GM19467 (cell line): ENCODE data around the gene GABARAP.
A peak's percentile ranks its signal among the peaks of the same experiment; 100 is the strongest.

Experiments
- ATAC-seq: cut with Tn5 transposase; IDR thresholded peaks from one replicate; pipeline ENCODE4 v1.9.1; 2021; ENCODE audit warnings: mild to moderate bottlenecking, moderate library complexity; ENCODE audit not compliant: unreplicated experiment

GABARAP gene

DNA sequence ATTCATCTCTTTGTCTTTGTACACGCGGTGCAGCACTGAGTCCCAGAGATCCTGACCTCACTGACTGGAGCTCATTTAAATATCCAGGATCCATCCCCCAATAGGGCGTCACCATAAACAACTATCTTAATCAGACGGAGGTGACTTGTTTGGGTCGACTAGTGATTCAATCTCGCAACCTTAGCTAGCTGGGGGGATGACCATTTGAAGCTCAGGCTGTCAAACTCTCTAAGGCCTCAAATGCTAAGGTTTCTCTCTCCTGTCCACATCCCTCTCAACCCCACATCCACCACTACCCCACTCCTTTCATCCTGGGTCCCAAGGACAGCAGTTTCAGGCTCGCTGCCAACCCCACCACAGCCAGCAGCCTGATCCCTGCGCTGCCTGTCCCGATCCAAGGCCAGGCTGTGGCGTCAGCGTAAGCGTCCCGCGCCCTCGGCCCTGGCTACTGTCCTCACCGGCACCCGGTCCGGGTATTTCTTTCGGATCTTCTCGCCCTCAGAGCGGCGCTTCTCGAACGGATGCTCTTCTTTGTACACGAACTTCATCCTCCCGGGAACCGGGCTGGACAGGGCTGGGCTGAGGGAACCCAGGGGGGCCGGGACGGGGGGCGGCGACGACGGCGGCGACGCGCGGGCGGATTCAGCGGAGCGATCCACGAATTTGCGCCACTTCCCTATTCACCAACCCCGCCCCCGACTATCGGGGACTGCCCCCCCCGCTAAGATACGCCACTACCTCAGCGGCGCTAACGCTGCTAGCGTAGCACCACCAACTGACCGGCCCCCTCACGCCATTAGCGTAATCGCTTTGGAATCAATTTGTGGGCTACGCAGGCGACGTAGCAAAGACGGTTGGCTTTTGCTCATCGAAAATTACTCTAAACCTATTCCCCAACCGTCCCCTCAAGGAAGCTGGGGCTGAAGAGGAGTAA lies at the start of gene GABARAP:
GABARAP (minus strand) TSS at position 667 of the 934 bp plus-strand sequence; CDS start at position 548, 119 bp downstream.
- ATAC-seq, result peak; percentile 37

DNA sequence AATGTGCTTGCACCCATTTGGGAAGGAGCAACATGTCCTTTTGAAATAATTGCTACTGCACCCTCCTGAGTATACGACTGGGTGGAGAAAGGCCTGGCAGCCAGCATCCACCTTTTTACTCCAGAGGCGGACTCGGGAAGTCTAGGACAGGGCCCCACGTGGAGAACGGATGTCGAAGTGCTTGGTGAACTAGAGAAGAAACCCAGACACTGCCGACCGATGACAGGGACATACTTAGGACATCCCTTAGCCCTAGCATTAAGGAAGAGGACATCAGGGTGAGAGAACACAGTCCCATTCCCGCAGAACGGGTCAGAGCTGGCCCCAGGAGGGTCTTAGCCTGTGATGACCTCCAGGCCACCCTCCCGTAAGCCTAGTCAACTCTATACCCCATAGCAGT lies 48.4 kb upstream of the GABARAP start:
- ATAC-seq, result no peak

DNA sequence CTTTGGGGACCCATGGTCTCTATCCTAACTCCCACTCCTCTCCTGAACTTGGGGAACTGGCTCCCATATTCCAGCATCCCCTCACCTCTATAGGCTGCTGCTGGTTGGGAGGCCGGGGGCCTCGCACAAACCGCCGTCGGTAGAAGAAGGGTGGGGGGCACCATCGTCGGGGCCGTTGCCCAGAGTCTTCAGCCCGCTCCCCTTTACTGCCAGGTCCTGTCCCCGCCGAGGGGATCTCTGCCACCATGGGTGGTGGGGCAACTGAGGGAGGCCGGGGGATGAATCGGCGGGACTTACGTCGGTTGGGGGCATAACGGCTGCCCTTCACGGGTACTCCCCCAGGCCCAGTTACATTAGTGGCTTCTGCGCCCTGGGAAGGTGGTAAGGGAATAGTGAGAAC lies 47.9 kb upstream of the GABARAP start:
- ATAC-seq, result no peak

DNA sequence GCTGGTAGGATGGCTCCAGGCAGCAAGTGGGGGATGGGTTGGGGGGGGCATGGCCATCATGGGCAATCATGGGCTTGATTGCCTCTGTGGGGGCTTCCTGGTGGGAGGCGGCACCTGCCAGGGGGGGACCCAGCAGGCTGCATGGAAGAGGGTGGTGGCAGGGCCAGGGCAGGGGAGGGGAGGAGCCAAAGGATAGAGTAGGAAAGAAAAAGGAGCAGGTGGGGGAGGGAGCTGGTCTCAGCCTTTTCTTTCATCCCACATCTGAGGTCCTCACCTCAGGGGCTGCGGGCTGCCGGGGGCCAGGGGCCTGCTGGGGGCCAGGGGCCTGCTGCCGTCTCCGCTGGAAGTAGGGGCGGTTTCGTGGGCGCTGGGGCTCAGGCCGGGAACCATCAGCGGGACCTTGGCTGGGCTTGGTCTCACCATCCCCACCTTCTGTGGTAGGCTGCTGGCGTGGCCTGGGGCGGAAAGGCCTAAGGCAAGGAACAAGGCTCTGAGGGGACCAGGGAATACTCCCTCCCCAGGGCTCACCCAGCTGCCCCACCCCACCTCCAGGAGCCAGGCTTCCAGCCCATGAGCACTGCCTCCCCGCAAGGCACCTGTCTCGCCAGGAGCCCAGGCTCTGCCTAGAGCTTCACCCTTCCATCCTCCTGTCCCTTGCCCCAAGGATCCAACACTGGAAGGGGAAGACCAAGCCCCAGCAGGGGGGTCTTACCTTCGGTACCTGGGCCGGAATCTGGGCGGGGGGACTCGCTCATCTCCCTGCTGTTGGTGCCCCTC lies 47.2 kb upstream of the GABARAP start:
- ATAC-seq, result no peak

DNA sequence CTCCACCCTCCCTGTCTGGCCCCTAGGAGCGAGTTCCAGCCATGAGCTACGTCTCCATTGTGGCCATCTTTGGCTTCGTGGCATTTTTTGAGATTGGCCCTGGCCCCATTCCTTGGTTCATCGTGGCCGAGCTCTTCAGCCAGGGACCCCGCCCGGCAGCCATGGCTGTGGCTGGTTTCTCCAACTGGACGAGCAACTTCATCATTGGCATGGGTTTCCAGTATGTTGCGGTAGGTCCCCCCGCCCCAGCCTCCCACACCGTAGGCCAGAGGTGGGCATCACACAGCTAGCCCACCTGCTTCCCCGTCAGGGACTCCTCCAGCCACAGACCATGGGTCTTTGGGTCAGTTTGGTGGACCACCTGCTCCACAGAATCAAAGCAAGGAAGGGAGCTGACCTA lies 43.4 kb upstream of the GABARAP start:
- no peak for ATAC-seq

DNA sequence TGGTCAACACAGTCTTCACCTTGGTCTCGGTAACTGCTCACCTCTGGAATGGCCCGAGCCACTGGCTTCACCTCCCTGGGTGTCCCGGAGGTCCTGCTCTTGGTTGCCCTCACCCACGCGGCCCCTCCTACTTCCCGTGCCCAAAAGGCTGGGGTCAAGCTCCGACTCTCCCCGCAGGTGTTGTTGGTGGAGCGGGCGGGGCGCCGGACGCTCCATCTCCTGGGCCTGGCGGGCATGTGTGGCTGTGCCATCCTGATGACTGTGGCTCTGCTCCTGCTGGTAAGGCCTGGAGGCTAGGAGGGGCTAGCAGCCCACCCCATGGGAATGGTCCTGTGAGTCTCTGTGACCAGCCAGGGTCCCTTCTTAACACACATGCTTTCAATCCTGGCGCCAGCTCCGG lies 42.7 kb upstream of the GABARAP start:
- no peak for ATAC-seq

DNA sequence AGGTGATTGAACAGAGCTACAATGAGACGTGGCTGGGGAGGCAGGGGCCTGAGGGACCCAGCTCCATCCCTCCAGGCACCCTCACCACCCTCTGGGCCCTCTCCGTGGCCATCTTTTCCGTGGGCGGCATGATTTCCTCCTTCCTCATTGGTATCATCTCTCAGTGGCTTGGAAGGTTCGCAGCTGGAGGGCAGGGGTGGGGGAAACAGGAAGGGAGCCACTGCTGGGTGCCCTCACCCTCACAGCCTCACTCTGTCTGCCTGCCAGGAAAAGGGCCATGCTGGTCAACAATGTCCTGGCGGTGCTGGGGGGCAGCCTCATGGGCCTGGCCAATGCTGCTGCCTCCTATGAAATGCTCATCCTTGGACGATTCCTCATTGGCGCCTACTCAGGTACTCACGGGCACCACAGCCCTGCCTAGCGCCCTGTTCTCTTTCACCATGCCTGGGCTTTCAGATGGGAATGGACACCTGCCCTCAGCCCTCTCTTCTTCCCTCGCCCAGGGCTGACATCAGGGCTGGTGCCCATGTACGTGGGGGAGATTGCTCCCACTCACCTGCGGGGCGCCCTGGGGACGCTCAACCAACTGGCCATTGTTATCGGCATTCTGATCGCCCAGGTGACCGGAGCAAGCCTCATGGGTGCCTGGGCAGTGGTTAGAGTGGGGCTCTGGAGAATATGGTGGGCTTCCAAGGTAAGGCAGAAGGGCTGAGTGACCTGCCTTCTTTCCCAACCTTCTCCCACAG lies 41.4 kb upstream of the GABARAP start:
- ATAC-seq, result no peak

DNA sequence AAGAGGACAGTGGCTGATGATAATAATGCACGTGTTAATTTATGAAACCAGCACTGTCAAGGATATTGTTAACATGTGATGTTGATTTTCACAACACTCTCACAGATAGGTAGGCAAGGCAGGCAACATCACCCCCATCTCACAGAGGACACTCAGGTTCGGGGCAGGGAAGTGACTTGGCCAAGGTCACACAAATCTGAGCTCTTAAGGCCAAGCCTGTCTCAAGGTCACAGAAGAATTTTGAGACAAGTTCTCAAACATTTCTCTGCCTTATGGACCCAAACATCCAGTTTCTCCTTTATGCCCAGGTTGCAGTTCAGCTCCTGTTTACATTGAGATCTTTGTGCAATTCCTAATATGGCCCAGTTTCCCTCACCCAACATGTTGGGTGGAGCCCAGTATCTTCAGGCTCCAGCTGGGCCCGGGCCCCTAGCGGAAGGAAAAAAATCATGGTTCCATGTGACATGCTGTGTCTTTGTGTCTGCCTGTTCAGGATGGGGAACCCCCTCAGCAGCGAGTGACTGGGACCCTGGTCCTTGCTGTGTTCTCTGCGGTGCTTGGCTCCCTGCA lies 40.6 kb upstream of the GABARAP start:
- no peak for ATAC-seq

DNA sequence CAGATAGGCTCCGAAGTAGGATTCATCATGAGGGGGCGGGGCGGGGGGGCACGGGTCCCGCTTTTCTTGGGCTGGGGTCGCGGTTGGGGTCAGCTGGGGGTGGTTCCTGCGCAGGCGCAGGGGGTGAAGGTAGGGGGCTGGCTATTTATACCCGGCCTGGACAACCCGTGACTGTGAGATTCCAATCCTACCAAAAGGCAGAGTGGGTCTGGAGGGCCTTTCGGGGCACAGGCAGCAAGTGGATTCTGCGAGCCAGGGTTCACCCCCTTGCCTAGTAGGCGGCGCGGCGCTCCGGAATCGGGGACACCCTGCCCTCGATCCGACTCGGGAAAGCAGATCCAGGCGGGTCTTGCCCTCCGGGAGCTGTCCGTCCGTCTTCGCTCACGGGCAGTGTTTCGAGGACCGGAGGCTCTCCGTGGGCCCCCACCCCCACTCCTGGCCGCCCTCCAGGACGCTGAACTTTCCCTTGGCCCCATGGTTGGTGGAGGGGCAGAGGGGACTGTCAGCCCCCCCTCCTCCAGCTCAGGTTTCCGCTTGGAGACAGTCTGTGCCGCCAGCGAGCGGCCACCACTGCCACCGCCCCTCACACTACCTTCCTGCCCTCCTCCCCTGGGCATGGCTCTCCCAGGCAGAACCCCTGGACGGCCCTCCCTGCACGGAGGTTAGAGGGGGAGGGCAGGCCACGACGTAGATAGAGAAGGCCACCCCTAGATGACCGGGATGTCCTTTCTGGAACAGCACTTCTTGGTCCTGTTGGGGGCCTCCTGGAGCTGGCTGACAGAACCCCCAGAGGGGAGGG lies 39.9 kb upstream of the GABARAP start:
- no peak for ATAC-seq

DNA sequence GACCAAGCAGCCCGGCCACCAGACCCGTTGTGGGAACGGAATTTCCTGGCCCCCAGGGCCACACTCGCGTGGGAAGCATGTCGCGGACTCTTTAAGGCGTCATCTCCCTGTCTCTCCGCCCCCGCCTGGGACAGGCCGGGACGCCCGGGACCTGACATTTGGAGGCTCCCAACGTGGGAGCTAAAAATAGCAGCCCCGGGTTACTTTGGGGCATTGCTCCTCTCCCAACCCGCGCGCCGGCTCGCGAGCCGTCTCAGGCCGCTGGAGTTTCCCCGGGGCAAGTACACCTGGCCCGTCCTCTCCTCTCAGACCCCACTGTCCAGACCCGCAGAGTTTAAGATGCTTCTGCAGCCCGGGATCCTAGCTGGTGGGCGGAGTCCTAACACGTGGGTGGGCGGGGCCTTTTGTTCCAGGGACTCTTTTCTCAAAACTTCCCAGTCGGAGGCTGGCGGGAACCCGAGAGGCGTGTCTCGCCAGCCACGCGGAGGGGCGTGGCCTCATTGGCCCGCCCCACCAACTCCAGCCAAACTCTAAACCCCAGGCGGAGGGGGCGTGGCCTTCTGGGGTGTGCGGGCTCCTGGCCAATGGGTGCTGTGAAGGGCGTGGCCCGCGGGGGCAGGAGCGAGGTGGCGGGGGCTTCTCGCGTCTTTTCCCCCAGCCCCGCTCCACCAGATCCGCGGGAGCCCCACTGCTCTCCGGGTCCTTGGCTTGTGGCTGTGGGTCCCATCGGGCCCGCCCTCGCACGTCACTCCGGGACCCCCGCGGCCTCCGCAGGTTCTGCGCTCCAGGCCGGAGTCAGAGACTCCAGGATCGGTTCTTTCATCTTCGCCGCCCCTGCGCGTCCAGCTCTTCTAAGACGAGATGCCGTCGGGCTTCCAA lies 39.1 kb upstream of the GABARAP start, which contains the start of gene SLC2A4:
SLC2A4 (plus strand) TSS at position 645 of the 879 bp plus-strand sequence; CDS start at position 862, 217 bp downstream.
- no peak for ATAC-seq

DNA sequence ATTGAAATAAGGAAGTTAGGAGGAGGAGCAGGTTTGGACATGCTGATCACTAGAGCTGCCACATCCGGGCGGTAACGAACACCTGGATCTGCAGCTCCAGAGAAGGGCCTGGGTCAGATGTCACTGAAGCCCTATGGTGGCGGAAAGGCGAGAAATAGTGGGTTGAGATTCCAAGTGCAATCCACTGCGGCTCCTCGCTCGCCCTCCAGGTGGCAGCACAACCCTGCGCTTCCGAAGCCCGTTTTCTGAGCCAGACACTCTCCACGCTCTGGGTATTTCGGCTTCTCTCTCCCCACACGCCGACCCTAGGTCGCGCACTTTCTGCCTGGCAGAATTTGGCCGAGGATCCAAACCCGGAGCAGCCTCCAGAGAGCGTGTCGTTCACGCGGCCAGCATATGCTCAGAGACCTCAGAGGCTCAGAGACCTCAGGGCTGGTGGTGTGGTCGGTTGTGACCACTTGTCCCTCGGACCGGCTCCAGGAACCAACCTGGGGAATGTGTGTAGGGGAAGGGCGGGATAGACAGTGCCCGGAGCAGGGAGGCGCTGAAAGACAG lies 38.3 kb upstream of the GABARAP start:
- ATAC-seq, result peak; percentile 62

DNA sequence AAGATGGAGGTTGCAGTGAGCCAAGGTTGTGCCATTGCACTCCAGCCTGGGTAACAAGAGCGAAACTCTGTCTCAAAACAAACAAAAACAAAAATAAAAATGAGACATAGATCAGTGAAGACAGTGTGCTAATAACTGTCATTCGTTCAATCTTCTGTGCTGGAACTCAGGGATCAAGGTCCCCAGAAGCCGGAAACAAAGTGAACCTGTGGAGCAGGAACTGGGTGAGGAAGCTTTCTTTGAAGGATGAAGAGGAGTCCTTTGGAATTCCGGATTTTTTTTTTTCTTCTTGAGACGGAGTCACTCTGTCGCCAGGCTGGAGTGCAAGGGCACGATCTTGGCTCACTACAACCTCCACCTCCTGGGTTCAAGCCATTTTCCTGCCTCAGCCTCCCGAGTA lies 37.2 kb upstream of the GABARAP start:
- no peak for ATAC-seq

DNA sequence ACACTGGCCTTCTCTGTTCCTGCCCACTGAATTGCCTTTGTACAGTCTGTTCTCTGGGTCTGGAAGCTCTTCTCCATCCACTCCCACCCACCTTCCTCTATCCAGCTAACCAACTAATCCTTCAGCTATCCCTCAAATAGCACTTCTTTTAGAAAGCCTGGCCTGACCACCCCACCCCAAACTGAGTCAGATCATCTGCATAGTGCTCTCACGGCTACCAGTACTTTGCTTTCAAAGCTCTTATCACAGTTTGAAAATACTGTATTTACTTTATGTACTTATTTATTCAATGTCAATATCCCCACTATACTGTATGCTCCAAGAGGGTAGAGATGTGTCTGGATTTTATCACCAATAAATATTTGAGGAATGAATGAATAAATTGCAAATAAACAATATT lies 24.5 kb upstream of the GABARAP start:
- ATAC-seq, result no peak

DNA sequence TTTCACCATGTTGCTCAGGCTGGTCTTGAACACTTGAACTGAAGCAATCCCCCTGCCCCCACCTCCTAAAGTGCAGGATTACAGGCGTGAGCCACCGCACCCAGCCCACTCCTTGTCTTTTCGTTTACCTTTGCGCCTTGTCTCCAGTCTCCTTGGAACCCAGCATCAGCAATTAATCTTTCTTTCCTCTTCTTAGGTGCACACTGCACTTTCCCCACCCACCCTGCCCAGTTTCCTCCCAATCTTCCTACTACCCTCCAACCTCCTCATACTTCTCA lies 21.5 kb upstream of the GABARAP start:
- no peak for ATAC-seq

DNA sequence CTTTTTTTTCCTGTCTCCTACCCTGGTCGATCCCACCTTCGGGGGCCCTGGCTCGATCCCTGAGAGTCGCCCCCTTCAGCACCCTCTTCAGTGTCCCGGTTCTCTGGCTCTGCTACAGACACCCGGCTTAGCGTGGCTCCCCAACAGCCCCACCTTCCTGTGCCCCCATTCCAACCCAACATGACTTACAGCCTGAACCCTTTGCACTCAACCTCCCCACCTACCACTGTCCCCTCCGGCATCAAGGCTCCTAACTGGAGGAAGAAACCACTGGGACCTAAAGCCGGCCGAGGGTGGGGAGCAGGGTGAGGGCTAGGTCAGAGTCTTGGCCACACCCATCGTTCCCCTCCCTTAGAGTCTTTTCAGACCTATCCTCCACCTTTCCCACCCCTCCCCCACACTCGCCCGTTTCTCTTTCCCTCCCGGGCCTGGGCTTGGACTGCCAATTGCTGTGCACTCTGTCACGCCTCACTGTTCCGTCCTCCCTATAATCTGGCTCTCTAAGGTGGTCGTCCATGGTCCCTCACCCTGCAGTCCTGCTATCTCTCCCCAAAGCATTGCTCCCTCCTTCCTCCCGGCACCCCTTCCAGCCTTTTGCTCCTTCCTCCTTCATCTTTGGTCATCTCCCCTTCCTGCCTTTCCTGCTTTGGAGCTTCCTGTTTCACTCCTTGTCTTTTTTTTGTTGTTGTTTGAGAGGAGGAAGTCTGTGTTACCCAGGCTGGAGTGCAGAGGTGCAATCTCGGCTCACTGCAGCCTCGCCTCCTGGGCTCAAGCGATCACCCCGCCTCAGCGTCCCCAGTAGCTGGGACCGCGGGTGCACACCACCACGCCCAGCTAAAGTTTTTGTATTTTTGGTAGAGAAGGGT lies 20.9 kb upstream of the GABARAP start:
- no peak for ATAC-seq

DNA sequence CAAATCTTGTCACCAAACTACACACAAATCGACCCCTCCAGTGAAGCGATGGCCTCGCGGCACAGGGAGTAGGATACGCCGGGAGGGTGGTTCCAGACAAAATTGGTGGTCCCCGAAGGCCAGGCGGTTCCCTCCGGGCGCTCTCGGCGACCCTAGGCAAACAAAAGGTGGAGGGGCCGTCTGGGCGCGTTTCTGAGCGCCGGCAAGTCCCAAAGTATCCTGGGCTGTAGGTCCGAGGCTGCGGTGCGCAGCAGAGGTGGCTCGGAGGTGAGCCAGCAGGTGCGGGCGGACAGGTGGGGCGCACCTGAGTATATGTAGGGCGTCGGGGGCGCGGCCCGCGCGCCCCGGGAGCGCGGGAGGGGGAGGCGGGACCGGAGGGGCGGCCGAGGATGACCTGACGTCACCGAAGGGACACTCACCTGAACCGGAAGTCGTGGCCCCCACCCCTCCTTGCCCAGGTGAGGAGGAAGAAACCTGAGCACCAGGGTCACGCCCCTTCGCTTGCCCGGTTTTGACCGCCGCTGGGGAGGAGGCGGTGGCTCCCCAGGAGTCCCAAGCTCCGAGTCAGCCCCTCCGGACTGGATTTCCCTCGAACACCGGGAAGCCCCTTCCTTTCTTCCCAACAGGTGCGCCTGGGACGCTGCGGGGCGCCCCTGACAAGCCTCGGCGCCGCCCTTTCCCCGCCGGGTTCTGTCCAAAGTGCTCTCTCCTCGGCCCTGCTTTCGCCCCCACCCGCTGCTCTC lies 20.1 kb upstream of the GABARAP start, which contains the start of gene CLDN7:
CLDN7 (minus strand) TSS at position 287 of the 743 bp plus-strand sequence. CDS start 435 bp downstream, outside the sequence.
- ATAC-seq, result no peak
